Mesenchymal stem cell (in vitro differentiated cells and primary cell): ENCODE data around the gene TBL2.

Source experiments
- DNase-seq: peaks from one replicate; pipeline ENCODE4 v3.0.0-alpha.2; 2013
- H2AFZ ChIP-seq: one replicate; pipeline ENCODE4 v1.6.1; 2013; ENCODE audit warnings: low read depth, mild to moderate bottlenecking, control low read depth, inconsistent platforms, low read length, moderate library complexity
- H2AK5ac ChIP-seq: 2 replicates; pipeline ENCODE4 v1.6.1; 2013; ENCODE audit warnings: low read length, moderate library complexity, mild to moderate bottlenecking, inconsistent platforms; ENCODE audit not compliant: severe bottlenecking
- H2BK120ac ChIP-seq: one replicate; pipeline ENCODE4 v1.6.1; 2013; ENCODE audit warnings: low read depth, mild to moderate bottlenecking, inconsistent platforms, low read length, moderate library complexity
- H2BK12ac ChIP-seq, 2 experiments: one replicate each; pipeline ENCODE4 v1.6.1; 2013; ENCODE audit warnings: inconsistent platforms in 2 of 2, low read length in 2 of 2, mild to moderate bottlenecking in 2 of 2, moderate library complexity in 2 of 2, control low read depth in 1 of 2
- H2BK15ac ChIP-seq: one replicate; pipeline ENCODE4 v1.6.1; 2013; ENCODE audit warnings: mild to moderate bottlenecking, low read depth, inconsistent platforms; ENCODE audit not compliant: poor library complexity, severe bottlenecking
- H2BK5ac ChIP-seq: 2 replicates; pipeline ENCODE4 v1.6.1; 2013; ENCODE audit warnings: low read depth, mild to moderate bottlenecking, low read length, control low read depth, inconsistent platforms; ENCODE audit not compliant: poor library complexity, severe bottlenecking
- H3K14ac ChIP-seq, 2 experiments: one replicate each; pipeline ENCODE4 v1.6.1; 2013; ENCODE audit warnings: inconsistent platforms in 2 of 2, low read length in 2 of 2, control low read depth in 1 of 2, mild to moderate bottlenecking in 1 of 2, moderate library complexity in 1 of 2
- H3K18ac ChIP-seq, 2 experiments: one replicate each; pipeline ENCODE4 v1.6.1; 2013; ENCODE audit warnings: inconsistent platforms in 2 of 2, low read length in 2 of 2, control low read depth in 1 of 2, low read depth in 1 of 2, mild to moderate bottlenecking in 1 of 2
- H3K23ac ChIP-seq, 2 experiments: one replicate each; pipeline ENCODE4 v1.6.1; 2013; ENCODE audit warnings: inconsistent platforms in 2 of 2, low read length in 2 of 2, mild to moderate bottlenecking in 2 of 2, moderate library complexity in 2 of 2, control low read depth in 1 of 2
- H3K27ac ChIP-seq: 2 replicates; pipeline ENCODE4 v1.5.1; 2013; ENCODE audit warnings: mild to moderate bottlenecking, moderate library complexity, low read length, control low read depth, inconsistent platforms; ENCODE audit not compliant: poor library complexity, severe bottlenecking
- H3K27me3 ChIP-seq, 2 experiments: 2 replicates each; pipeline versions ENCODE4 v1.6.1 to v1.7.0; 2013; ENCODE audit warnings: low read length in 2 of 2, mild to moderate bottlenecking in 2 of 2, moderate library complexity in 2 of 2, control low read depth in 1 of 2, inconsistent platforms in 1 of 2; ENCODE audit not compliant: control insufficient read depth in 1 of 2, insufficient read depth in 1 of 2
- H3K36me3 ChIP-seq, 2 experiments: 2 replicates each; pipeline versions ENCODE4 v1.6.1 to v1.7.0; 2013; ENCODE audit warnings: low read length in 2 of 2, control low read depth in 1 of 2, inconsistent platforms in 1 of 2, low read depth in 1 of 2, mild to moderate bottlenecking in 1 of 2; ENCODE audit not compliant: insufficient read depth in 2 of 2, control insufficient read depth in 1 of 2
- H3K4ac ChIP-seq, 2 experiments: one replicate each; pipeline ENCODE4 v1.6.1; 2013; ENCODE audit warnings: inconsistent platforms in 2 of 2, low read length in 2 of 2, mild to moderate bottlenecking in 2 of 2, moderate library complexity in 2 of 2, control low read depth in 1 of 2, low read depth in 1 of 2
- H3K4me1 ChIP-seq: 2 replicates; pipeline ENCODE4 v1.6.1; 2013; ENCODE audit warnings: low read depth, low read length, control low read depth; ENCODE audit not compliant: control insufficient read depth, insufficient read depth
- H3K4me2 ChIP-seq: 2 replicates; pipeline ENCODE4 v1.6.1; 2013; ENCODE audit warnings: low read length, mild to moderate bottlenecking, inconsistent platforms; ENCODE audit not compliant: poor library complexity, severe bottlenecking
- H3K4me3 ChIP-seq, 2 experiments: 2 replicates each; pipeline versions ENCODE4 v1.5.1 to v1.7.0; 2013; ENCODE audit warnings: low read length in 2 of 2, mild to moderate bottlenecking in 2 of 2, control low read depth in 1 of 2, low read depth in 1 of 2; ENCODE audit not compliant: insufficient read depth in 1 of 2
- H3K79me1 ChIP-seq: replicated peaks from 2 replicates; pipeline ENCODE4 v1.6.1; 2013; ENCODE audit warnings: mild to moderate bottlenecking, control low read depth, low read length, inconsistent platforms; ENCODE audit not compliant: poor library complexity, severe bottlenecking
- H3K9ac ChIP-seq: 2 replicates; pipeline ENCODE4 v1.7.0; 2013; ENCODE audit warnings: mild to moderate bottlenecking, low read length, moderate library complexity
- H3K9me3 ChIP-seq: 2 replicates; pipeline ENCODE4 v1.7.0; 2013; ENCODE audit warnings: mild to moderate bottlenecking, low read length; ENCODE audit not compliant: control insufficient read depth
- H4K8ac ChIP-seq: one replicate; pipeline ENCODE4 v1.6.1; 2013; ENCODE audit warnings: inconsistent platforms, mild to moderate bottlenecking, low read length, moderate library complexity
- H4K91ac ChIP-seq: one replicate; pipeline ENCODE4 v1.6.1; 2013; ENCODE audit warnings: mild to moderate bottlenecking, low read length, inconsistent platforms
- WGBS: methylation state at CpG from one replicate; pipeline ENCODE4 v1.1.7; 2013; ENCODE audit warnings: mixed read lengths; 5-methylcytosine and 5-hydroxymethylcytosine counted together

Gene TBL2

DNA sequence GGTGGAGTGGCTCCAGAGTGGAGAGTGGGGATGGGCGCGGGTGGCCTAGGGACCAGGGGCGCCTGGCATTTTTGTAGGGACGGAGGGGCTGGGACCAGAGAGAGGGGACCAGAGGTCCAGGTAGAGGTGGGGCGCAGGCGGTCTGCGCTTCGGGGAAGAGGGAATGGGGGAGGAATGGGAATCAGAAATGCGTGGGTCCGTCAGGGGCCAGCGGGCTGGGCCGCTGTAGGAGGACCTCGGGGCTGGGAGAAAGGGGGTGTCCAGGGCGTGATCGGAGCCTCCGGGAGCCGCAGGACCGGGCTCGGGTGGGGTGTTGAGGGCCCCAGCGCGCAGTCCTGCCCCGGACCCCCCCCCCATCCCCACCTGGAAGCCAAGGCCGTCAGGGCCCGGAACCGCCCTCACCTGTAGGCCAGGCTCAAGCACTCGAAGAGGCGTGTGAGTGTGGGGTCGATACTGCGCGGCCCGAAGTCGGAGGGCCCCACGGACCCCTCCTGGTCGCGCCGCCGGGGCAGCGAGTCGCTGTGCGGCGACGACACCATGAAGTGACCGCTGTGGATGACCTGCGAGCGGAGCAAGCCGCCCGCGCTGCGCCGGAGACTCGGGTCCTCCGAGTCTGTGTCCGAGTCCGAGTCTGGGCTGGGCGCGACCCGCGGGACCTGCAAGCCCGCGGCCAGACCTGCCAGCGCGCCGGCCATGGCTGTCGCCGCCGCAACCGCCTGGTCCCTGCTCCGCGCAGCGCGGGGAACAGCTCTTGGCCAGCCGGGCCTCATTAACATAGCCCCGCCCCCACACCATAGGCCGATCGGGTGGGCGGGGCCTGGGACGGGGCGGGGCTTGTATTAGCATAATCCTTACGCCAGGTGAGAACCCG is 45.7 kb upstream of the TBL2 start, which contains the start of gene MLXIPL:
MLXIPL (minus strand) TSS at position 725 of the 871 bp plus-strand sequence; CDS start at position 695, 30 bp downstream.
- peak within 1 kb of the TSS; percentile 55 to 62 for H3K4me3 ChIP-seq
- no peak within 1 kb of the TSS for H3K27ac ChIP-seq
- peak; percentile 67 for DNase-seq
- H2AK5ac ChIP-seq, result no peak within 1 kb of the TSS
- peaks cover 67 to 70% of the 10 kb centered on the region in 2 experiments for H3K27me3 ChIP-seq
- no peak within 1 kb of the TSS for H3K9ac ChIP-seq
- no peak within 1 kb of the TSS for H4K8ac ChIP-seq
- H2BK15ac ChIP-seq, result peak within 1 kb of the TSS; percentile 15
- H3K9me3 ChIP-seq, result no peaks in the 10 kb centered on the region
- WGBS, result 2% methylated on average over 75 of the region's 80 CpGs
- no peak within 1 kb of the TSS for H2AFZ ChIP-seq
- no peaks in the 10 kb centered on the region for H3K36me3 ChIP-seq
- H2BK12ac ChIP-seq, result no peak within 1 kb of the TSS
- peak within 1 kb of the TSS; percentile 88 for H3K4me2 ChIP-seq
- H3K23ac ChIP-seq, result no peak within 1 kb of the TSS
- H3K14ac ChIP-seq, result no peak within 1 kb of the TSS
- no peak within 1 kb of the TSS for H4K91ac ChIP-seq
- no peak within 1 kb of the TSS for H2BK120ac ChIP-seq
- H3K79me1 ChIP-seq, result no peaks in the 10 kb centered on the region
- peaks cover 17% of the 10 kb centered on the region for H3K4me1 ChIP-seq
- H3K4ac ChIP-seq, result no peak within 1 kb of the TSS
- no peak within 1 kb of the TSS for H2BK5ac ChIP-seq
- H3K18ac ChIP-seq, result no peak within 1 kb of the TSS

- no peak overlapping the region for H2AK5ac ChIP-seq
- H2AFZ ChIP-seq, result no peak overlapping the region
- peak overlapping the region in 1 of 2 experiments; percentile 29 for H3K4me3 ChIP-seq
- H3K27ac ChIP-seq, result no peak overlapping the region
- no peaks in the 10 kb centered on the region for H3K36me3 ChIP-seq
- WGBS, result 3% methylated on average over 48 of the region's 58 CpGs
- H4K91ac ChIP-seq, result no peak overlapping the region
- no peak overlapping the region for H4K8ac ChIP-seq
- no peaks in the 10 kb centered on the region for H3K79me1 ChIP-seq
- H2BK15ac ChIP-seq, result no peak overlapping the region
- no peak overlapping the region for H2BK120ac ChIP-seq
- no peak overlapping the region for H3K4ac ChIP-seq
- peaks cover 58 to 61% of the 10 kb centered on the region in 2 experiments for H3K27me3 ChIP-seq
- no peak overlapping the region for H3K23ac ChIP-seq
- no peak overlapping the region for H3K18ac ChIP-seq
- no peak overlapping the region for H2BK12ac ChIP-seq
- no peak overlapping the region for H3K14ac ChIP-seq
- H3K9me3 ChIP-seq, result no peaks in the 10 kb centered on the region
- H3K4me2 ChIP-seq, result peak overlapping the region; percentile 30
- no peak overlapping the region for H2BK5ac ChIP-seq
- no peak for DNase-seq
- H3K9ac ChIP-seq, result no peak overlapping the region
- peaks cover 17% of the 10 kb centered on the region for H3K4me1 ChIP-seq
Measured at GRCh38 chr7:73622909-73623797, 44.8 kb upstream of the TBL2 start.

DNA sequence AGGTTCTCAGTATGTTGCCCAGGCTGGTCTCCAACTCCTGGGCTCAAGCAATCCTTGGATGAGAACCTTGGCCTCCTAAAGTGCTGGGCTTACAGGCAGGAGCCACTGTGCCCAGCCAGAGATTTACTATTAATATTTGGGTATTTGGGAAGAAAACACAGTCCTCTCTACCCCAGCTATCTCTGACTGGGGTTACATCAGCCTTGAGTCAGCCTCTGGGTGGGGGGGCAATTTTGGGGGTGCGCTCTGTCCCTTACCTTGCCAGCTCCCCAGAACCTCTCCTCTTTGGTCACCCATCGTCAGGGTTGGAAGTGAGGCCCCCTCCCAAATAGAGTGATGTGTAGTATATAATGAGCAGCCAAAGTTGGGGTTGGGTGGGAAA is 44.1 kb upstream of the TBL2 start:
- no peak overlapping the region for H2BK15ac ChIP-seq
- no peak overlapping the region for H4K8ac ChIP-seq
- no peak overlapping the region for H2BK12ac ChIP-seq
- no peak overlapping the region for H3K23ac ChIP-seq
- no peak overlapping the region for H2AFZ ChIP-seq
- no peak overlapping the region for H3K4me3 ChIP-seq
- H2BK5ac ChIP-seq, result no peak overlapping the region
- no peak overlapping the region for H2BK120ac ChIP-seq
- H3K9me3 ChIP-seq, result no peaks in the 10 kb centered on the region
- H3K36me3 ChIP-seq, result no peaks in the 10 kb centered on the region
- peaks cover 52 to 55% of the 10 kb centered on the region in 2 experiments for H3K27me3 ChIP-seq
- no peak overlapping the region for H3K4ac ChIP-seq
- no peak overlapping the region for H3K27ac ChIP-seq
- DNase-seq, result no peak
- H4K91ac ChIP-seq, result no peak overlapping the region
- H3K14ac ChIP-seq, result no peak overlapping the region
- H2AK5ac ChIP-seq, result no peak overlapping the region
- no peaks in the 10 kb centered on the region for H3K79me1 ChIP-seq
- WGBS, result no CpG with 5 or more reads among the region's 2 CpGs
- no peak overlapping the region for H3K18ac ChIP-seq
- no peak overlapping the region for H3K9ac ChIP-seq
- H3K4me1 ChIP-seq, result peaks cover 17% of the 10 kb centered on the region
- no peak overlapping the region for H3K4me2 ChIP-seq
